ENCODE data around the gene GPR82.
"Not testable (repeated sequence)": the region's sequence is repeated elsewhere in the genome, so short reads cannot be mapped to it uniquely, and the experiment has no call there.

GPR82 gene

DNA sequence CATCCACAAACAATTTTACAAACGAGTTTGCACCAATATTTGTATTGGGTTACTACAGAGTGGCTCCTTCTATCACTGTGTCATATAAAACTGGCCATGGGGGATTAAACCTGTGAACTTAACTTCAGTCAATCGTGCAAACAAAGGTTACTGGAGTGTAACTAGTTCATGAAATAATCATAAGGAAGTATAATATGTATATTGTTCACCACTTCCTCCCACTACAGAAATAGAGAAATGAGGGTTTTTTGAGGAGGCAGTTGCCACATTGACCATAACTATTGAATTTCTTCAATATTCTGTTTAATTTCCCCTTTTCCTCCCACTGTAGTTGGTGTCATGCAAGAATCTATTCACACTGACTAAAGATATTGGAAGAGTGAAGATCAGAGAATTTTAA is at the start of gene GPR82:
Gene GPR82 (plus strand): TSS at position 356 of the 400 bp plus-strand sequence. CDS start 2,846 bp downstream, outside the sequence.
- Histone ChIP-seq H2AFZ (ENCODE audit: low read depth) (no peak within 1 kb of the TSS), H3K27me3 (ENCODE audit: insufficient read depth, low read depth) (no peaks in the 10 kb centered on the region), H3K79me2 (ENCODE audit: insufficient read depth, low read depth) (no peaks in the 10 kb centered on the region), H3K27ac (no peak within 1 kb of the TSS), H3K4me3 (IDR thresholded peaks at IDR 0.05; ENCODE audit: insufficient read depth, low read depth, low read length) (no peak within 1 kb of the TSS), H4K20me1 (ENCODE audit: insufficient read depth) (no peaks in the 10 kb centered on the region), H3K4me2 (no peak within 1 kb of the TSS), H3K36me3 (ENCODE audit: insufficient read depth) (no peaks in the 10 kb centered on the region), H3K4me1 (ENCODE audit: low read depth, poor library complexity, severe bottlenecking) (no peaks in the 10 kb centered on the region), H3K9ac (no peak within 1 kb of the TSS)
- TF ChIP-seq, protein P1, sequence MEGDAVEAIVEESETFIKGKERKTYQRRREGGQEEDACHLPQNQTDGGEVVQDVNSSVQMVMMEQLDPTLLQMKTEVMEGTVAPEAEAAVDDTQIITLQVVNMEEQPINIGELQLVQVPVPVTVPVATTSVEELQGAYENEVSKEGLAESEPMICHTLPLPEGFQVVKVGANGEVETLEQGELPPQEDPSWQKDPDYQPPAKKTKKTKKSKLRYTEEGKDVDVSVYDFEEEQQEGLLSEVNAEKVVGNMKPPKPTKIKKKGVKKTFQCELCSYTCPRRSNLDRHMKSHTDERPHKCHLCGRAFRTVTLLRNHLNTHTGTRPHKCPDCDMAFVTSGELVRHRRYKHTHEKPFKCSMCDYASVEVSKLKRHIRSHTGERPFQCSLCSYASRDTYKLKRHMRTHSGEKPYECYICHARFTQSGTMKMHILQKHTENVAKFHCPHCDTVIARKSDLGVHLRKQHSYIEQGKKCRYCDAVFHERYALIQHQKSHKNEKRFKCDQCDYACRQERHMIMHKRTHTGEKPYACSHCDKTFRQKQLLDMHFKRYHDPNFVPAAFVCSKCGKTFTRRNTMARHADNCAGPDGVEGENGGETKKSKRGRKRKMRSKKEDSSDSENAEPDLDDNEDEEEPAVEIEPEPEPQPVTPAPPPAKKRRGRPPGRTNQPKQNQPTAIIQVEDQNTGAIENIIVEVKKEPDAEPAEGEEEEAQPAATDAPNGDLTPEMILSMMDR (conservative IDR thresholded peaks at IDR 0.05; ENCODE audit: low read depth, low read length) = no peak

- not testable (repeated sequence) for H2AFZ ChIP-seq (ENCODE audit: low read depth); H3K4me2 ChIP-seq; H3K79me2 ChIP-seq (ENCODE audit: insufficient read depth, low read depth); H3K27me3 ChIP-seq (ENCODE audit: insufficient read depth, low read depth); H4K20me1 ChIP-seq (ENCODE audit: insufficient read depth); H3K4me1 ChIP-seq (ENCODE audit: low read depth, poor library complexity, severe bottlenecking); H3K27ac ChIP-seq; H3K9ac ChIP-seq; H3K4me3 ChIP-seq (IDR thresholded peaks at IDR 0.05; ENCODE audit: insufficient read depth, low read depth, low read length); H3K36me3 ChIP-seq (ENCODE audit: insufficient read depth)
These were observed 47.6 kb upstream of the GPR82 start for GRCh38 chrX:41676361-41676760.

DNA sequence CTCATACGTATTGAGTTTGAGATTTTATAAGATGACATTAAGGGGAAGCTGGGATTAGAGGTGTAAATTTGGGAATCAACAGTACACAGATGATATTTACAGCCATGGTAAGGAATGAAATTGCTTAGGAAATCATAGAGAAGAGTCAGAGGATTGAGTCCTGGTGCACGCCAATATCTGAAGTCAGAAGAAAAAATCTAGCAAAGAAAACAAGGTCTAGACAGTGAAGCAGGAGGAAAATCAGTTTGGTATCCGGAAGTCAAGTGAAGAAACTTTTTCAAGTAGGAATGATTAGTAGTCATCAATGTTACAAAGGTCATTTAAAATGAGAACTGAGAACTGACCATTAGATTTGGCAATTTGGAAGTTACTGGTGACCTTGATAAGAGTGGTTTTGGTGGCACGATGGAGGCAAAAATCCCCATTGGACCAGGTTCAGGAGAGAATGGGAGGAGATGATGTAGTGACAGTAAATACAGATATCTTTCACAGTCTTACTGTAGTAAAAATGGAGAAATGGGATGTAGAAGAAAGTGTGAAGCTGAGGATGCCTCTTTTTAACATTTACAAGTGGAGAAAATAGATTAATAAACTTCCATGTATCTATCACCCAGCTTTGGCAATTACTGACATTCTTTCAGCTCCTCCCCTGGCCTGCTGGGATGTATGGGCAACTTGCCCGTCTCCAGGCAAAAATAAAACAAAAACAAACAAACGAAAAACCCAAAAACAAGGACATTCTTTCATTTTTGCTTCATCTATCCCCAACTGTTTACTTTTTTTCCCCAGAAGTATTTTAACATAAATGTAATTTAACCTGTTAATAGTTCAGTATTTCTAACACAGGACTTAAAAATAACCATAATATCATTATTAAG is 46.6 kb upstream of the GPR82 start:
- TF ChIP-seq, protein P1 (conservative IDR thresholded peaks at IDR 0.05; ENCODE audit: low read depth, low read length) = no peak

DNA sequence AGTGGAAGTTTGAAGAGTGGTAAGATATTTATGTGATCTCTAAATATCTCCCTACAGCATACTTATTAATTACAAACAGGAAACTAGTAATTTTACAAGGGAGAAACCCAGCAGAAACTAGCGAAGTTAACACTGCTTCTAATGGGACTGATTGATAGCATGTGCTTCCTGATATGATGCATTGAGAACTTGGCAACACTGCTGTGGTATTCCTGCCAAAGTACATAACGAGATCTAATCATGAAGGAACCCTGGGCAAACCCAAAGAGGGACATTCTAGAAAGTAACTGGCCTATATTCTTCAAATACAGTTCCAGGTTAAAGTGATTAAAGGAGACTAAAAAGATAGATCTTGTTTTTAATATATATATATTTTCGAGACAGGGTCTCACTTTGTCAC is 39.8 kb upstream of the GPR82 start:
- H3K27ac ChIP-seq = no peak overlapping the region
- H4K20me1 ChIP-seq (ENCODE audit: insufficient read depth) = no peaks in the 10 kb centered on the region
- H3K36me3 ChIP-seq (ENCODE audit: insufficient read depth) = no peaks in the 10 kb centered on the region
- H3K4me2 ChIP-seq = no peak overlapping the region
- H3K27me3 ChIP-seq (ENCODE audit: insufficient read depth, low read depth) = no peaks in the 10 kb centered on the region
- H3K4me1 ChIP-seq (ENCODE audit: low read depth, poor library complexity, severe bottlenecking) = no peaks in the 10 kb centered on the region
- no peaks in the 10 kb centered on the region for H3K79me2 ChIP-seq (ENCODE audit: insufficient read depth, low read depth)
- TF ChIP-seq, protein P1 (conservative IDR thresholded peaks at IDR 0.05; ENCODE audit: low read depth, low read length) = no peak
- H2AFZ ChIP-seq (ENCODE audit: low read depth) = no peak overlapping the region
- H3K9ac ChIP-seq = no peak overlapping the region
- H3K4me3 ChIP-seq (IDR thresholded peaks at IDR 0.05; ENCODE audit: insufficient read depth, low read depth, low read length) = no peak overlapping the region

More for the DNA sequence above, 46.6 kb upstream of the GPR82 start:
- H3K4me1 ChIP-seq (ENCODE audit: low read depth, poor library complexity, severe bottlenecking) = no peaks in the 10 kb centered on the region
- no peak overlapping the region for H3K4me3 ChIP-seq (IDR thresholded peaks at IDR 0.05; ENCODE audit: insufficient read depth, low read depth, low read length)
- H3K36me3 ChIP-seq (ENCODE audit: insufficient read depth) = no peaks in the 10 kb centered on the region
- no peak overlapping the region for H2AFZ ChIP-seq (ENCODE audit: low read depth)
- H4K20me1 ChIP-seq (ENCODE audit: insufficient read depth) = no peaks in the 10 kb centered on the region
- no peaks in the 10 kb centered on the region for H3K79me2 ChIP-seq (ENCODE audit: insufficient read depth, low read depth)
- H3K27ac ChIP-seq = no peak overlapping the region
- no peak overlapping the region for H3K4me2 ChIP-seq
- H3K9ac ChIP-seq = no peak overlapping the region
- H3K27me3 ChIP-seq (ENCODE audit: insufficient read depth, low read depth) = no peaks in the 10 kb centered on the region

GRCh38 chrX:41684940-41685339 is 39.0 kb upstream of the GPR82 start:
- Histone ChIP-seq H3K9ac (no peak overlapping the region), H3K79me2 (ENCODE audit: insufficient read depth, low read depth) (no peaks in the 10 kb centered on the region), H4K20me1 (ENCODE audit: insufficient read depth) (no peaks in the 10 kb centered on the region), H3K4me3 (IDR thresholded peaks at IDR 0.05; ENCODE audit: insufficient read depth, low read depth, low read length) (no peak overlapping the region), H3K4me1 (ENCODE audit: low read depth, poor library complexity, severe bottlenecking) (no peaks in the 10 kb centered on the region), H2AFZ (ENCODE audit: low read depth) (no peak overlapping the region), H3K36me3 (ENCODE audit: insufficient read depth) (no peaks in the 10 kb centered on the region), H3K27ac (no peak overlapping the region), H3K27me3 (ENCODE audit: insufficient read depth, low read depth) (no peaks in the 10 kb centered on the region), H3K4me2 (no peak overlapping the region)
- TF ChIP-seq, protein P1 (conservative IDR thresholded peaks at IDR 0.05; ENCODE audit: low read depth, low read length) = no peak
